NT2/D1 (cell line): ENCODE data around the gene PTPRN2.

ENCODE experiments used
- SUZ12 ChIP-seq: IDR thresholded peaks from 2 replicates; pipeline ENCODE4 v1.6.1; 2011; ENCODE audit not compliant: insufficient read length, insufficient read depth; ENCODE audit errors: extremely low read depth
- YY1 ChIP-seq: IDR thresholded peaks from 2 replicates; pipeline ENCODE4 v1.6.1; 2011; ENCODE audit not compliant: insufficient read length, insufficient read depth
- ZNF274 ChIP-seq: IDR thresholded peaks from 2 replicates; pipeline ENCODE4 v1.6.1; 2011; ENCODE audit warnings: mild to moderate bottlenecking, low read depth, low read length

GRCh38 chr7:158356454-158356853 lies 231.2 kb downstream of the PTPRN2 start:
- TF ChIP-seq SUZ12, result no peak
- no peak for TF ChIP-seq ZNF274
- no peak for TF ChIP-seq YY1
